Fibroblast of pulmonary artery (primary cell): ENCODE measurements around the gene LIN7C.

ENCODE experiments used
- DNase-seq: peaks from one replicate; pipeline ENCODE4 v3.0.0-alpha.2; 2010; ENCODE audit warnings: low read depth
- H3K4me3 ChIP-seq: replicated peaks from 2 replicates; pipeline ENCODE4 v1.5.1; 2011; ENCODE audit warnings: low read depth, mild to moderate bottlenecking, control low read depth, low read length, moderate library complexity
- TF ChIP-seq, protein P1 (sequence below): IDR thresholded peaks from 2 replicates; pipeline ENCODE4 v1.5.1; 2011; ENCODE audit warnings: mild to moderate bottlenecking, control low read depth, low read length, inconsistent platforms; ENCODE audit errors: missing control alignments

Gene LIN7C

GRCh38 chr11:27506200-27507182 lies at the start of gene LIN7C:
Gene LIN7C (minus strand): TSS chr11:27506769. CDS start chr11:27506752, 17 bp downstream.
- peak within 1 kb of the TSS; percentile 87 for H3K4me3 ChIP-seq
- TF ChIP-seq, protein P1, sequence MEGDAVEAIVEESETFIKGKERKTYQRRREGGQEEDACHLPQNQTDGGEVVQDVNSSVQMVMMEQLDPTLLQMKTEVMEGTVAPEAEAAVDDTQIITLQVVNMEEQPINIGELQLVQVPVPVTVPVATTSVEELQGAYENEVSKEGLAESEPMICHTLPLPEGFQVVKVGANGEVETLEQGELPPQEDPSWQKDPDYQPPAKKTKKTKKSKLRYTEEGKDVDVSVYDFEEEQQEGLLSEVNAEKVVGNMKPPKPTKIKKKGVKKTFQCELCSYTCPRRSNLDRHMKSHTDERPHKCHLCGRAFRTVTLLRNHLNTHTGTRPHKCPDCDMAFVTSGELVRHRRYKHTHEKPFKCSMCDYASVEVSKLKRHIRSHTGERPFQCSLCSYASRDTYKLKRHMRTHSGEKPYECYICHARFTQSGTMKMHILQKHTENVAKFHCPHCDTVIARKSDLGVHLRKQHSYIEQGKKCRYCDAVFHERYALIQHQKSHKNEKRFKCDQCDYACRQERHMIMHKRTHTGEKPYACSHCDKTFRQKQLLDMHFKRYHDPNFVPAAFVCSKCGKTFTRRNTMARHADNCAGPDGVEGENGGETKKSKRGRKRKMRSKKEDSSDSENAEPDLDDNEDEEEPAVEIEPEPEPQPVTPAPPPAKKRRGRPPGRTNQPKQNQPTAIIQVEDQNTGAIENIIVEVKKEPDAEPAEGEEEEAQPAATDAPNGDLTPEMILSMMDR, result no peak
- DNase-seq, result peak; percentile 96

DNA sequence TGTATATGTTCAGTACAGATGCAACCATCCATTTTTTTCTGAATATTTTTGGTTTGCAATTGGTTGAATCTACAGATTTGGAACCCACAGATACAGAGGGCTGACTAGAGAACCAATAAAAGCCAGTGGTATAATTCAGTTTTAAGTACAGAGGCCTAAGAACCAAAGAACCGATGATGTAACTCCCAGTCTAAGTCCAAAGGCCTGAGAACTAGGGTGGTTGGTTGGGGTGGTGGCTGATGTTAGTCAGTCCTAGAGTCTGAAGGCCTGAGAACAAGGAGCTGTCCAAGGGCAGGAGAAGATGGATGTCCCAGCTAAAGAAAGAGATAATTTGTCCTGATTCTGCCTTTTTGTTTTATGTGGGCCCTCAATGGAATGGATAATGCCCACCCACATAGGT lies 48.7 kb upstream of the LIN7C start:
- no peak for DNase-seq
- TF ChIP-seq, protein P1, result no peak
- H3K4me3 ChIP-seq, result no peak overlapping the region

DNA sequence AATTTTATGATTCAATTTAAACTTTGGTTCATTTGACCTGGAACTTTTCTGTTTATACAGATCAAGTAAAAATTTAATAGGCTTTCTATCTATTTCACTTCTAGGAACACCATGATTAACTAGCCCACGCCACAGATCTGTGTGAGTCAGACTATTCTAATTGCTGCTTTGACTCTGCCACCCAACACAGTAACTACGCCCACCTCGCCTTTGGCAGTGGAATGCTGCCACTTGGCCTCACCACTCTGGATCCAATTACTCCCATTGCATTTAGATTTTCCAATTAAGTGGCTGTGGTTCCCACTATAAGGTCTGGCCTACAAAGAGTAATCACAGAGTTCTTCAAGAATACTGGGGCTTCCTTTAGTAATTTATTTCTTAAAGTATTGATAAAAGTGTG lies 46.6 kb upstream of the LIN7C start:
- TF ChIP-seq, protein P1, result no peak
- DNase-seq, result no peak
- no peak overlapping the region for H3K4me3 ChIP-seq

- TF ChIP-seq, protein P1, result no peak
- no peak for DNase-seq
- no peak overlapping the region for H3K4me3 ChIP-seq
These were observed 45.8 kb upstream of the LIN7C start for GRCh38 chr11:27552341-27552740.

GRCh38 chr11:27551127-27551526 lies 44.6 kb upstream of the LIN7C start:
- no peak overlapping the region for H3K4me3 ChIP-seq
- TF ChIP-seq, protein P1, result no peak
- no peak for DNase-seq

GRCh38 chr11:27545946-27546345 lies 39.4 kb upstream of the LIN7C start:
- no peak overlapping the region for H3K4me3 ChIP-seq
- TF ChIP-seq, protein P1, result no peak
- DNase-seq, result no peak

GRCh38 chr11:27545035-27545434 lies 38.5 kb upstream of the LIN7C start:
- H3K4me3 ChIP-seq, result no peak overlapping the region
- no peak for DNase-seq
- TF ChIP-seq, protein P1, result no peak
